ENCODE measurements around the gene GNA15.

The GNA15 gene

DNA sequence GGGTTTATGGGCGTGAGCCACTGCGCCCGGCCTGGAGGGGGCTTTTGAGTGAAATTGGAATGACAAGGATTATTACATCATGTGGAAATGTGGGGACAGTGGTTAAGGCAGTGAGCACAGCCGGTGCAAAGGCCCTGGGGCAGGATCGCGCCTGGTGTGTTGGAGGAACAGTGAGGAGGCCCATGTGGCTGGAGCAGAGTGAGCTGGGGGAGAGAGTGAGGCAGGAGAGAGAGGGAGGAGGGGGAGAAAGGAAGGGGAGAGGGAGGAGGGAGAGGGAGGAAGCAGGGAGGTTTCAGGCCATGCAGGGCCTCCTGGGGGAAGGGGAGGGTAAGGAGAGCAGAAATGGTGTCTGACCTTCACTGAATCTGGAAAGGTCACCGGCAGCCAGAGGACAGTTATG lies 77.3 kb downstream of the GNA15 start:
- Mint-ChIP-seq H3K4me3 (no peak overlapping the region), H3K9me3 (no peaks in the 10 kb centered on the region), H3K27ac (no peak overlapping the region), H3K36me3 (ENCODE audit: low read depth) (peaks cover 2% of the 10 kb centered on the region), H3K27me3 (ENCODE audit: low read depth) (no peaks in the 10 kb centered on the region), H3K4me1 (ENCODE audit: low read depth) (no peaks in the 10 kb centered on the region)
- no peak for DNase-seq (ENCODE audit: low spot score)

Measured in T-helper 2 cell treated with Interferon-gamma antibody and Interleukin-4, amounts not matched to agents 5 μg/mL and 100 μg/mL, for 36 hours (primary cell).